ENCODE results near the gene PARP16.

PARP16 gene

DNA sequence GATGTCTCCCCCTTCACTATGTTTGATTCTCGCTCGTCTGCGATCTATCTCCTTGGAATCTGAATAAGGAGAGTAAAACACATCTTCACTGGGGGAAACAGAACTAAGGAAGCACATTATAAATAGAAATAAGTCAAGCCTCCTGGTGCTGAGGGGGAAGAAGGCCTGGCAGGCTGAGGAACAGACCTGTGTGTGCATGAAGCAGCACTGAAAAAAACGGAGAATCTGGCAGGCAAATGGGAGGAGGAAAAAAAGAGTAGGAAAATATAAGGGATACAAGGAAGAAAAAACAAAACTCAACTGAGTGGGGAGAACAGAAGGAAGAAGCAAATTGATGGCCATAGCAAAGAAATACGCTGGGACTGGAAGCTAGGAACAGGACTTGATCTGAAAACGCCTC, 25.7 kb downstream of the PARP16 start:
- TF ChIP-seq FOXP2 (optimal IDR thresholded peaks at IDR 0.05; ENCODE audit: borderline replicate concordance, extremely low read depth, extremely low read length, insufficient read depth) (no peak), SIN3A (IDR thresholded peaks at IDR 0.05; ENCODE audit: borderline replicate concordance, insufficient read depth, low read length) (no peak), TAF1 (IDR thresholded peaks at IDR 0.05; ENCODE audit: borderline replicate concordance, insufficient read depth, low read length) (no peak), POLR2AphosphoS5 (IDR thresholded peaks at IDR 0.05; ENCODE audit: low read depth, low read length) (no peak)
- TF ChIP-seq, protein P1, sequence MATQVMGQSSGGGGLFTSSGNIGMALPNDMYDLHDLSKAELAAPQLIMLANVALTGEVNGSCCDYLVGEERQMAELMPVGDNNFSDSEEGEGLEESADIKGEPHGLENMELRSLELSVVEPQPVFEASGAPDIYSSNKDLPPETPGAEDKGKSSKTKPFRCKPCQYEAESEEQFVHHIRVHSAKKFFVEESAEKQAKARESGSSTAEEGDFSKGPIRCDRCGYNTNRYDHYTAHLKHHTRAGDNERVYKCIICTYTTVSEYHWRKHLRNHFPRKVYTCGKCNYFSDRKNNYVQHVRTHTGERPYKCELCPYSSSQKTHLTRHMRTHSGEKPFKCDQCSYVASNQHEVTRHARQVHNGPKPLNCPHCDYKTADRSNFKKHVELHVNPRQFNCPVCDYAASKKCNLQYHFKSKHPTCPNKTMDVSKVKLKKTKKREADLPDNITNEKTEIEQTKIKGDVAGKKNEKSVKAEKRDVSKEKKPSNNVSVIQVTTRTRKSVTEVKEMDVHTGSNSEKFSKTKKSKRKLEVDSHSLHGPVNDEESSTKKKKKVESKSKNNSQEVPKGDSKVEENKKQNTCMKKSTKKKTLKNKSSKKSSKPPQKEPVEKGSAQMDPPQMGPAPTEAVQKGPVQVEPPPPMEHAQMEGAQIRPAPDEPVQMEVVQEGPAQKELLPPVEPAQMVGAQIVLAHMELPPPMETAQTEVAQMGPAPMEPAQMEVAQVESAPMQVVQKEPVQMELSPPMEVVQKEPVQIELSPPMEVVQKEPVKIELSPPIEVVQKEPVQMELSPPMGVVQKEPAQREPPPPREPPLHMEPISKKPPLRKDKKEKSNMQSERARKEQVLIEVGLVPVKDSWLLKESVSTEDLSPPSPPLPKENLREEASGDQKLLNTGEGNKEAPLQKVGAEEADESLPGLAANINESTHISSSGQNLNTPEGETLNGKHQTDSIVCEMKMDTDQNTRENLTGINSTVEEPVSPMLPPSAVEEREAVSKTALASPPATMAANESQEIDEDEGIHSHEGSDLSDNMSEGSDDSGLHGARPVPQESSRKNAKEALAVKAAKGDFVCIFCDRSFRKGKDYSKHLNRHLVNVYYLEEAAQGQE (IDR thresholded peaks at IDR 0.05; ENCODE audit: insufficient read depth in 1 of 2, low read depth in 2 of 2, low read length in 2 of 2), result no peak

- no peak for TF ChIP-seq TAF1 (IDR thresholded peaks at IDR 0.05; ENCODE audit: borderline replicate concordance, insufficient read depth, low read length)
- TF ChIP-seq, protein P1 (IDR thresholded peaks at IDR 0.05; ENCODE audit: insufficient read depth in 1 of 2, low read depth in 2 of 2, low read length in 2 of 2), result no peak
- TF ChIP-seq POLR2AphosphoS5 (IDR thresholded peaks at IDR 0.05; ENCODE audit: low read depth, low read length), result no peak
- no peak for TF ChIP-seq FOXP2 (optimal IDR thresholded peaks at IDR 0.05; ENCODE audit: borderline replicate concordance, extremely low read depth, extremely low read length, insufficient read depth)
- no peak for TF ChIP-seq SIN3A (IDR thresholded peaks at IDR 0.05; ENCODE audit: borderline replicate concordance, insufficient read depth, low read length)
Observed at GRCh38 chr15:65259367-65259797, 27.3 kb downstream of the PARP16 start.

GRCh38 chr15:65258375-65259262, 28.1 kb downstream of the PARP16 start:
- no peak for TF ChIP-seq FOXP2 (optimal IDR thresholded peaks at IDR 0.05; ENCODE audit: borderline replicate concordance, extremely low read depth, extremely low read length, insufficient read depth)
- TF ChIP-seq, protein P1 (IDR thresholded peaks at IDR 0.05; ENCODE audit: insufficient read depth in 1 of 2, low read depth in 2 of 2, low read length in 2 of 2), result no peak
- TF ChIP-seq POLR2AphosphoS5 (IDR thresholded peaks at IDR 0.05; ENCODE audit: low read depth, low read length), result no peak
- no peak for TF ChIP-seq SIN3A (IDR thresholded peaks at IDR 0.05; ENCODE audit: borderline replicate concordance, insufficient read depth, low read length)
- TF ChIP-seq TAF1 (IDR thresholded peaks at IDR 0.05; ENCODE audit: borderline replicate concordance, insufficient read depth, low read length), result no peak

DNA sequence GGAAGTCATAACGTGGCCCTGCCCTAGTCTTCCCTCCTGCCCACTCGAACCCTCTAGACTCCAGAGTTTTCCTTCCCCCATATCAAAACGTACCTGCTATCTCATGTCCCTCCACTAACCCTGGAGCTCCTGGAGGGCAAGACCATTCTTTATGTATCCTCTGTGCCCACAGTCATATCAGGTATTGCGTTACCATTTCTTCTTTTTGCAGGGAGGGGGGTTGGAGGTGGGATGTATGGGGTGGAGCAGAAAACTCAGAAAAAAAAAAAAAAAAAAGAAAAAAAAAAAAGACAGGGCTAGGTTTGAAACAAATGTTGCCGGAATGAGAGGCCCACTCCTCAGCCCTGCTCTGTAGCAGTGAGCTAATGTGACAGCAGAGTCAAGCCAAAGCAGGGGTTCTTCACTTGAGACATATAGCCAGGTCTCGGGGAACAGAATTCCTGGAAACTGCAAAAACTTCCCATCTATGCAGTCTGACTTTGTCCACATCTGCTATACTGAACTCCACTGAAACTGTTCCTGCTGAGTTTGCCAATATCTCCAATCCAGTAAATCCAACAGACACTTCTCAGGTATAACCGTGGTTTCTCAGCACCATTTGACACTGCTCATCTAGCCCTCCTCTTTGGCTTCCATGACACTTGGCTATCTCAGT, 31.1 kb downstream of the PARP16 start:
- no peak for TF ChIP-seq SIN3A (IDR thresholded peaks at IDR 0.05; ENCODE audit: borderline replicate concordance, insufficient read depth, low read length)
- TF ChIP-seq TAF1 (IDR thresholded peaks at IDR 0.05; ENCODE audit: borderline replicate concordance, insufficient read depth, low read length), result no peak
- no peak for TF ChIP-seq POLR2AphosphoS5 (IDR thresholded peaks at IDR 0.05; ENCODE audit: low read depth, low read length)
- TF ChIP-seq FOXP2 (optimal IDR thresholded peaks at IDR 0.05; ENCODE audit: borderline replicate concordance, extremely low read depth, extremely low read length, insufficient read depth), result no peak
- TF ChIP-seq, protein P1 (IDR thresholded peaks at IDR 0.05; ENCODE audit: insufficient read depth in 1 of 2, low read depth in 2 of 2, low read length in 2 of 2), result no peak
